KMS-11 (cell line): Measurements from ENCODE around the gene SAA4.

Source experiments
- H2AFZ ChIP-seq: fragments of 200-600 bp; sonication (generic); 2 replicates; pipeline ENCODE4 v1.6.1; 2016; ENCODE audit warnings: antibody characterized with exemption, mixed run types, low read depth
- H3K27ac ChIP-seq: fragments of 200-600 bp; sonication (generic); 2 replicates; pipeline ENCODE4 v1.6.1; 2016; ENCODE audit warnings: mild to moderate bottlenecking, mixed run types
- H3K27me3 ChIP-seq: fragments of 200-600 bp; sonication (generic); 2 replicates; pipeline ENCODE4 v1.6.1; 2017; ENCODE audit warnings: mild to moderate bottlenecking, low read depth, mixed run types, moderate library complexity; ENCODE audit not compliant: insufficient read depth
- H3K36me3 ChIP-seq: fragments of 200-600 bp; sonication (generic); 2 replicates; pipeline ENCODE4 v1.6.1; 2017; ENCODE audit warnings: mild to moderate bottlenecking, mixed run types; ENCODE audit not compliant: insufficient read depth
- H3K4me1 ChIP-seq: fragments of 200-600 bp; sonication (generic); 2 replicates; pipeline ENCODE4 v1.6.1; 2016; ENCODE audit warnings: mild to moderate bottlenecking, low read depth, mixed run types; ENCODE audit not compliant: poor library complexity, severe bottlenecking
- H3K4me2 ChIP-seq: fragments of 200-600 bp; sonication (generic); 2 replicates; pipeline ENCODE4 v1.7.0; 2016; ENCODE audit warnings: mild to moderate bottlenecking, mixed run types
- H3K4me3 ChIP-seq: fragments of 200-600 bp; sonication (generic); IDR thresholded peaks from 2 replicates; pipeline ENCODE4 v1.6.1; 2017; ENCODE audit warnings: low read depth, low read length, mixed read lengths; ENCODE audit not compliant: insufficient read depth
- H3K79me2 ChIP-seq: fragments of 200-600 bp; sonication (generic); 2 replicates; pipeline ENCODE4 v1.6.1; 2016; ENCODE audit warnings: low read depth, mixed run types; ENCODE audit not compliant: insufficient read depth
- H3K9ac ChIP-seq: fragments of 200-600 bp; sonication (generic); 2 replicates; pipeline ENCODE4 v1.6.1; 2016; ENCODE audit warnings: mild to moderate bottlenecking, mixed run types
- H4K20me1 ChIP-seq: fragments of 200-600 bp; sonication (generic); 2 replicates; pipeline ENCODE4 v1.6.1; 2016; ENCODE audit warnings: mild to moderate bottlenecking, mixed run types; ENCODE audit not compliant: insufficient read depth
- CTCF ChIP-seq: fragments of 200-600 bp; sonication (generic); conservative IDR thresholded peaks from 2 replicates; pipeline ENCODE4 v1.6.1; 2017; ENCODE audit warnings: low read depth, mild to moderate bottlenecking, antibody characterized with exemption, low read length, moderate library complexity, mixed read lengths

Gene SAA4

GRCh38 chr11:18259259-18259658 lies 22.7 kb upstream of the SAA4 start:
- H3K27me3 ChIP-seq, result no peaks in the 10 kb centered on the region
- no peaks in the 10 kb centered on the region for H3K79me2 ChIP-seq
- no peak for TF ChIP-seq CTCF
- H2AFZ ChIP-seq, result no peak overlapping the region
- H3K4me3 ChIP-seq, result no peak overlapping the region
- no peaks in the 10 kb centered on the region for H4K20me1 ChIP-seq
- no peaks in the 10 kb centered on the region for H3K4me1 ChIP-seq
- no peak overlapping the region for H3K27ac ChIP-seq
- no peaks in the 10 kb centered on the region for H3K36me3 ChIP-seq
- no peak overlapping the region for H3K9ac ChIP-seq
- H3K4me2 ChIP-seq, result no peak overlapping the region

GRCh38 chr11:18254781-18255361 lies 18.3 kb upstream of the SAA4 start:
- no peak overlapping the region for H3K4me3 ChIP-seq
- H3K27ac ChIP-seq, result no peak overlapping the region
- H4K20me1 ChIP-seq, result no peaks in the 10 kb centered on the region
- no peak overlapping the region for H3K9ac ChIP-seq
- H3K27me3 ChIP-seq, result no peaks in the 10 kb centered on the region
- no peak overlapping the region for H3K4me2 ChIP-seq
- no peaks in the 10 kb centered on the region for H3K79me2 ChIP-seq
- no peaks in the 10 kb centered on the region for H3K36me3 ChIP-seq
- no peak for TF ChIP-seq CTCF
- no peak overlapping the region for H2AFZ ChIP-seq
- H3K4me1 ChIP-seq, result peaks cover 17% of the 10 kb centered on the region

- H3K4me2 ChIP-seq, result no peak overlapping the region
- H3K9ac ChIP-seq, result no peak overlapping the region
- H3K36me3 ChIP-seq, result no peaks in the 10 kb centered on the region
- H2AFZ ChIP-seq, result no peak overlapping the region
- H4K20me1 ChIP-seq, result no peaks in the 10 kb centered on the region
- no peak overlapping the region for H3K4me3 ChIP-seq
- no peak for TF ChIP-seq CTCF
- H3K4me1 ChIP-seq, result peaks cover 22% of the 10 kb centered on the region
- H3K27ac ChIP-seq, result no peak overlapping the region
- H3K79me2 ChIP-seq, result no peaks in the 10 kb centered on the region
- no peaks in the 10 kb centered on the region for H3K27me3 ChIP-seq
Measured at GRCh38 chr11:18253778-18254338, 17.3 kb upstream of the SAA4 start.

GRCh38 chr11:18253233-18253632 lies 16.6 kb upstream of the SAA4 start:
- Histone ChIP-seq H3K4me3 (no peak overlapping the region), H3K9ac (no peak overlapping the region), H3K36me3 (no peaks in the 10 kb centered on the region), H4K20me1 (no peaks in the 10 kb centered on the region), H3K79me2 (no peaks in the 10 kb centered on the region), H3K27ac (no peak overlapping the region), H3K4me1 (peaks cover 25% of the 10 kb centered on the region), H3K4me2 (no peak overlapping the region), H2AFZ (no peak overlapping the region), H3K27me3 (no peaks in the 10 kb centered on the region)
- no peak for TF ChIP-seq CTCF
